HEK293T (cell line): ENCODE results near the gene MKI67.

Experiments used
- ARNT ChIP-seq: fragments of 450-650 bp; IDR thresholded peaks from 2 replicates; pipeline ENCODE4 v1.6.1; 2017; ENCODE audit warnings: mild to moderate bottlenecking
- BHLHE40 ChIP-seq: fragments of 450-650 bp; IDR thresholded peaks from 2 replicates; pipeline ENCODE4 v1.6.1; 2016; ENCODE audit warnings: mild to moderate bottlenecking, moderate library complexity, borderline replicate concordance
- CTBP1 ChIP-seq: fragments of 450-650 bp; IDR thresholded peaks from 2 replicates; pipeline ENCODE4 v1.6.1; 2016; ENCODE audit warnings: borderline replicate concordance
- ELF4 ChIP-seq: fragments of 450-650 bp; IDR thresholded peaks from 2 replicates; pipeline ENCODE4 v1.6.1; 2017; ENCODE audit warnings: antibody characterized with exemption
- FOXA1 ChIP-seq: fragments of 450-650 bp; IDR thresholded peaks from 2 replicates; pipeline ENCODE4 v1.6.1; 2016; ENCODE audit warnings: mild to moderate bottlenecking
- FOXK2 ChIP-seq: fragments of 450-650 bp; IDR thresholded peaks from 2 replicates; pipeline ENCODE4 v1.6.1; 2016; ENCODE audit warnings: mild to moderate bottlenecking
- FOXM1 ChIP-seq: fragments of 450-650 bp; IDR thresholded peaks from 2 replicates; pipeline ENCODE4 v1.6.1; 2017; ENCODE audit warnings: mild to moderate bottlenecking, borderline replicate concordance
- HDGF ChIP-seq: fragments of 450-650 bp; IDR thresholded peaks from 2 replicates; pipeline ENCODE4 v1.6.1; 2017; ENCODE audit warnings: antibody characterized with exemption, borderline replicate concordance
- NFRKB ChIP-seq: fragments of 450-650 bp; IDR thresholded peaks from 2 replicates; pipeline ENCODE4 v1.6.1; 2016; ENCODE audit warnings: mild to moderate bottlenecking, moderate library complexity
- SP1 ChIP-seq: fragments of 450-650 bp; IDR thresholded peaks from 2 replicates; pipeline ENCODE4 v1.6.1; 2017
- TARDBP ChIP-seq: fragments of 450-650 bp; IDR thresholded peaks from 2 replicates; pipeline ENCODE4 v1.6.1; 2016
- ZNF384 ChIP-seq: fragments of 450-650 bp; IDR thresholded peaks from 2 replicates; pipeline ENCODE4 v1.6.1; 2016

DNA sequence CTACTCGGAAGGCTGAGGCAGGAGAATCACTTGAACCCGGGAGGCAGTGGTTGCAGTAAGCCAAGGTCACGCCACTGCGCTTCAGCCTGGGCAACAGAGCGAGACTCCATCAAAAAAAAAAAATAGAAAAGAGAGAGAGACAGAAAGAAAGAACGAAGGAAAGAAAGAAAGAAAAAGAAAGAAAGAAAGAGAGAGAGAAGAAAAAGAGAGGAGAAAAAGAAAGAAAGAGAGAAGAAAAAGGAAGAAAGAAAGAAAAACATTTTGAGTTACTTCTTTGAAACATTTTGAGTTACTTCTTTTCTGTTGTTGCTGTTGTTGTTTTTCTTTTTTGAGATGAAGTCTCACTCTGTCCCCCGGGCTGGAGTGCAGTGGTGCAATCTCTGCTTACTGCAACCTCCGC lies 2.4 kb upstream of the MKI67 start:
- TF ChIP-seq ZNF384: no peak
- TF ChIP-seq FOXK2: no peak
- TF ChIP-seq SP1: no peak
- no peak for TF ChIP-seq CTBP1
- no peak for TF ChIP-seq HDGF
- no peak for TF ChIP-seq ELF4
- no peak for TF ChIP-seq TARDBP
- TF ChIP-seq FOXM1: no peak
- no peak for TF ChIP-seq BHLHE40
- no peak for TF ChIP-seq NFRKB
- no peak for TF ChIP-seq FOXA1
- no peak for TF ChIP-seq ARNT
